GM13976 (cell line): ENCODE measurements around the gene FAM177A1.
"Not testable (repeated sequence)": the region's sequence is repeated elsewhere in the genome, so short reads cannot be mapped to it uniquely, and the experiment has no call there.

Experiments
- DNase-seq: peaks from one replicate; pipeline ENCODE4 v3.0.0; 2012; ENCODE audit warnings: low spot score
- in situ Hi-C: fragments of 300-500 bp; cut with MboI; formaldehyde crosslinking; loops from one replicate; pipeline ENCODE4 v1.12.0; 2022; ENCODE audit warnings: low sequenced_read_pairs, mixed read lengths, inconsistent platforms; ENCODE audit not compliant: unreplicated experiment
- TF ChIP-seq, protein P1 (sequence below): IDR thresholded peaks from 2 replicates; pipeline ENCODE4 v1.5.1; 2012; ENCODE audit warnings: borderline replicate concordance, mild to moderate bottlenecking; ENCODE audit not compliant: insufficient read depth; ENCODE audit errors: extremely low read depth, missing control alignments, control extremely low read depth

Gene FAM177A1

GRCh38 chr14:35079742-35080141, 33.7 kb downstream of the FAM177A1 start:
- DNase-seq = no peak
- in situ Hi-C loops = no loop called here
- TF ChIP-seq, protein P1, sequence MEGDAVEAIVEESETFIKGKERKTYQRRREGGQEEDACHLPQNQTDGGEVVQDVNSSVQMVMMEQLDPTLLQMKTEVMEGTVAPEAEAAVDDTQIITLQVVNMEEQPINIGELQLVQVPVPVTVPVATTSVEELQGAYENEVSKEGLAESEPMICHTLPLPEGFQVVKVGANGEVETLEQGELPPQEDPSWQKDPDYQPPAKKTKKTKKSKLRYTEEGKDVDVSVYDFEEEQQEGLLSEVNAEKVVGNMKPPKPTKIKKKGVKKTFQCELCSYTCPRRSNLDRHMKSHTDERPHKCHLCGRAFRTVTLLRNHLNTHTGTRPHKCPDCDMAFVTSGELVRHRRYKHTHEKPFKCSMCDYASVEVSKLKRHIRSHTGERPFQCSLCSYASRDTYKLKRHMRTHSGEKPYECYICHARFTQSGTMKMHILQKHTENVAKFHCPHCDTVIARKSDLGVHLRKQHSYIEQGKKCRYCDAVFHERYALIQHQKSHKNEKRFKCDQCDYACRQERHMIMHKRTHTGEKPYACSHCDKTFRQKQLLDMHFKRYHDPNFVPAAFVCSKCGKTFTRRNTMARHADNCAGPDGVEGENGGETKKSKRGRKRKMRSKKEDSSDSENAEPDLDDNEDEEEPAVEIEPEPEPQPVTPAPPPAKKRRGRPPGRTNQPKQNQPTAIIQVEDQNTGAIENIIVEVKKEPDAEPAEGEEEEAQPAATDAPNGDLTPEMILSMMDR = no peak

DNA sequence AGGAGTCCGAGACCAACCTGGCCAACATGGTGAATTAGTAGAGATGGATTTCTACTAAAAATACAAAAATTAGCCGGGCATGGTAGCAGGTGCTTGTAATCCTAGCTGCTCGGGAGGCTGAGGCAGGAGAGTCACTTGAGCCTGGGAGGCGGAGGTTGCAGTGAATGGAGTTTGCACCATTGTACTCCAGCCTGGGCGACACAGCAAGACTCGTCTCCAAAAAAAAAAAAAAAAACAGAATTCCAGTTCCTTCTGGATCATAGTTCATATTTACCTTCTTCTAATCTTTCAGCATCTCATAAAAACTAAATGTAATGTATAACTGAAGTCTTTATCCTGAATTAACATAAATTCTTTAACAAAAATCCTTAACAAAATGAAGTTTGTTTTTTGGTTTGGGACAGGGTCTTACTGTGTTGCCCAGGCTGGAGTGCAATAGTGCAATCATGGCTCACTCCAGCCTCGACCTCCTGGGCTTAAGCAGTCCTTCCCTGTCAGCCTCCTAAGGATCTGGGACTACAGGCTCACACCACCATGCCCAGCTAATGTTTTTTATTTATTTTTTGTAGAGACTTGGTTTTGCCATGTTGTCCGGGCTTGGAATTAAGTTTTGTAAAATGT, 37.6 kb downstream of the FAM177A1 start:
- no peak for DNase-seq
- in situ Hi-C loops = no loop called here
- TF ChIP-seq, protein P1 = no peak

- in situ Hi-C loops = no loop called here
- DNase-seq = no peak
- TF ChIP-seq, protein P1 = no peak
These were observed 39.4 kb downstream of the FAM177A1 start for GRCh38 chr14:35085441-35085840.

DNA sequence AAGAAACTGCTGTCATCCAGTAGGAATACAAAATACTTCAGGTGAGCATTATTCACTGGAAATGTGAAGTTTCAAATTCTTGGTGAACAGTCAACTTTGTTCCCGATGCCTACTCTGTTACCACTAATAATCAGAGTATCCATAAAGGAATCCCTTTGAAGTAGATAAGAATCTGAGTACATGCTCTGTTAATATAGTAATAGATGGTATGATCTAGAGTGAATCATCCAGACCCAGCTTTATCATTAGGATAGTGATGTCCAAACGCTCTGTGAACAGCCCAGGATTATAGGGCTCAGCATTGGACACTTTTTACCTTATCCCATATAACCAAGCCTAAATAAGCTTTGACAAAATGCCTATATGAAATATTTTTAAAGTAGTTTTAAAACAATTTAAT, 42.4 kb downstream of the FAM177A1 start:
- no peak for DNase-seq
- in situ Hi-C loops = no loop called here
- TF ChIP-seq, protein P1 = no peak

- in situ Hi-C loops, DNase-seq: not testable (repeated sequence)
These were observed 48.6 kb downstream of the FAM177A1 start for GRCh38 chr14:35094645-35095044.

GRCh38 chr14:35107866-35108265, 61.8 kb downstream of the FAM177A1 start:
- in situ Hi-C loops = no loop called here
- no peak for DNase-seq
- TF ChIP-seq, protein P1 = no peak

GRCh38 chr14:35112641-35113040, 66.6 kb downstream of the FAM177A1 start:
- in situ Hi-C loops = no loop called here
- DNase-seq = no peak
- TF ChIP-seq, protein P1 = no peak
